Measurements from ENCODE around the gene RMC1. TPM values are rescaled to one million over a fixed set of nuclear protein-coding genes. Genes with fewer than 3 reads are reported as not detected.

The RMC1 gene
- total and polyA plus RNA-seq, 4 donors = 15.6 to 24.7 (median 20.8) TPM

DNA sequence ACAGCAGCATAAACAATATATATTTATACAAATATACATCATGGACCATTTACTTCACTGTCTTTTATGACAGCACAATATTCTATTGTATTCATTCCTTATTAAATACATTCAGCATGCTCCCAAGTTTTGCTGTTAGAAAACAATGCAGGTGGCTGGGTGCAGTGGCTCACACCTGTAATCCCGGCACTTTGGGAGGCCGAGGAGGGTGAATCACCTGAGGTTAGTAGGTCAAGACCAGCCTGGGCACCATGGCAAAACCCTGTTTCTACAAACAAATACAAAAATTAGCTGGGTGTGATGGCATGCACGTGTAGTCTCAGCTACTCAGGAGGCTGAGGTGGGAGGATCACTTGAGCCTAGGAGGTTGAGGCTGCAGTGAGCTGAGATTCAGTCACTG lies 44.0 kb downstream of the RMC1 start:
- Histone ChIP-seq H3K27me3 (ENCODE audit: control insufficient read depth in 4 of 4, insufficient read depth in 4 of 4, low read length in 3 of 4) (no peaks in the 10 kb centered on the region), H3K9me3 (ENCODE audit: control insufficient read depth in 4 of 4, low read length in 3 of 4) (no peaks in the 10 kb centered on the region), H3K4me3 (ENCODE audit: low read depth in 1 of 3, low read length in 3 of 3) (no peak overlapping the region), H3K9ac (ENCODE audit: low read depth in 1 of 2, low read length in 2 of 2) (no peak overlapping the region), H3K36me3 (ENCODE audit: control insufficient read depth in 4 of 4, insufficient read depth in 3 of 4, low read depth in 1 of 4, low read length in 3 of 4) (peaks cover 1 to 37% (median 28%) of the 10 kb centered on the region in 4 donors), H3K27ac (ENCODE audit: low read depth in 1 of 2, low read length in 2 of 2) (no peak overlapping the region), H3K4me1 (ENCODE audit: control insufficient read depth in 4 of 4, insufficient read depth in 4 of 4, low read length in 3 of 4) (peaks cover 2 to 5% (median 3%) of the 10 kb centered on the region in 4 donors)
- DNase-seq (ENCODE audit: low spot score) = no peak
- 62% methylated on average over 3 of the region's 3 CpGs for WGBS
- TF ChIP-seq RAD21 (IDR thresholded peaks at IDR 0.05) (no peak), YY1 (IDR thresholded peaks at IDR 0.05) (no peak), EGR1 (IDR thresholded peaks at IDR 0.05; ENCODE audit: low read depth in 2 of 2) (no peak), RXRA (IDR thresholded peaks at IDR 0.05) (peak in 1 of 2 donors; percentile 5)

DNA sequence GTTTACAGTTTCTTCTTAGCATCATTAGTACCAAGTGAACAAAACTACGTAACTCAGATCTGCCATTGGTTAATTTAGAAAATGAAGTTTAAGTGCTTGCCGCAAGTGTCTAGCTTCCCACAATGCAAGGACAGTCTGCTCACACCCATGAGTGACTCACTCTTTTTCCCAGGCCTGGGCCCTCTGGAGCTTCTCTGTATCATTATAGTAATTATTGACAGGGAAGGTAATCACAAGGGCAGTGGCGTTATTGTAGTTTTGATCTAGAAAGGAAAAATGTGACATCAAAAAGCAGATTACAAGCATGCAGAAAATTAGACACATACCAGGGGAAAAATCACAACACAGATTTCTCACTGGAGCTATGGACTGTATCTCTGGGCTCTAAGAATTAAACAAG lies 44.5 kb downstream of the RMC1 start:
- Histone ChIP-seq H3K4me1 (ENCODE audit: control insufficient read depth in 4 of 4, insufficient read depth in 4 of 4, low read length in 3 of 4) (peaks cover 2 to 5% (median 3%) of the 10 kb centered on the region in 4 donors), H3K27me3 (ENCODE audit: control insufficient read depth in 4 of 4, insufficient read depth in 4 of 4, low read length in 3 of 4) (no peaks in the 10 kb centered on the region), H3K4me3 (ENCODE audit: low read depth in 1 of 3, low read length in 3 of 3) (no peak overlapping the region), H3K9me3 (ENCODE audit: control insufficient read depth in 4 of 4, low read length in 3 of 4) (no peaks in the 10 kb centered on the region), H3K9ac (ENCODE audit: low read depth in 1 of 2, low read length in 2 of 2) (no peak overlapping the region), H3K27ac (ENCODE audit: low read depth in 1 of 2, low read length in 2 of 2) (no peak overlapping the region), H3K36me3 (ENCODE audit: control insufficient read depth in 4 of 4, insufficient read depth in 3 of 4, low read depth in 1 of 4, low read length in 3 of 4) (peaks cover 1 to 35% (median 28%) of the 10 kb centered on the region in 4 donors)
- 85% methylated on average over 3 of the region's 3 CpGs for WGBS
- TF ChIP-seq JUND (IDR thresholded peaks at IDR 0.05) (peak in 1 of 2 donors; percentile 13), HNF4A (conservative IDR thresholded peaks at IDR 0.05) (no peak)
- no peak for DNase-seq (ENCODE audit: low spot score)

DNA sequence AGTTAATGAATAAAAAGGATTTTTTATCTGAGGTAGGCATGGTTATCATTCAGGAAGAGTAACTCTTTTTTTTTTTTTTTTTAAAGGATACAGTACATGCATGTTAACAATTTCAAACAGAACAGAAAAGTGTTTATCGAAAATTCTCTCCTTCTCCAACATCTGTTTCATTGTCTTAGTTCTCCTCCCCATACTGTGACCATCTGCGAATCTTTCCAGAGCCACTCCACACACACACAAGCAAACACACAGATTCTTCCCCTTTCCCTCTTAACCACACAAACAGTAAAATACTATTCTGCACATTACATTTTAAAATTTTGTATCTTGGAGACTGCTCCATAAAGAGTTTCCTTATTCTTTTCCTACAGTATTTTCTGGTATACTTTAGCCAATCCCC lies 45.0 kb downstream of the RMC1 start:
- Histone ChIP-seq H3K9ac (ENCODE audit: low read depth in 1 of 2, low read length in 2 of 2) (no peak overlapping the region), H3K4me1 (ENCODE audit: control insufficient read depth in 4 of 4, insufficient read depth in 4 of 4, low read length in 3 of 4) (peaks cover 2 to 5% (median 3%) of the 10 kb centered on the region in 4 donors), H3K36me3 (ENCODE audit: control insufficient read depth in 4 of 4, insufficient read depth in 3 of 4, low read depth in 1 of 4, low read length in 3 of 4) (peaks cover 1 to 38% (median 30%) of the 10 kb centered on the region in 4 donors), H3K9me3 (ENCODE audit: control insufficient read depth in 4 of 4, low read length in 3 of 4) (no peaks in the 10 kb centered on the region), H3K27ac (ENCODE audit: low read depth in 1 of 2, low read length in 2 of 2) (no peak overlapping the region), H3K4me3 (ENCODE audit: low read depth in 1 of 3, low read length in 3 of 3) (no peak overlapping the region), H3K27me3 (ENCODE audit: control insufficient read depth in 4 of 4, insufficient read depth in 4 of 4, low read length in 3 of 4) (no peaks in the 10 kb centered on the region)
- WGBS = 88% methylated on average over 2 of the region's 2 CpGs
- DNase-seq (ENCODE audit: low spot score) = no peak
- TF ChIP-seq, protein P1, sequence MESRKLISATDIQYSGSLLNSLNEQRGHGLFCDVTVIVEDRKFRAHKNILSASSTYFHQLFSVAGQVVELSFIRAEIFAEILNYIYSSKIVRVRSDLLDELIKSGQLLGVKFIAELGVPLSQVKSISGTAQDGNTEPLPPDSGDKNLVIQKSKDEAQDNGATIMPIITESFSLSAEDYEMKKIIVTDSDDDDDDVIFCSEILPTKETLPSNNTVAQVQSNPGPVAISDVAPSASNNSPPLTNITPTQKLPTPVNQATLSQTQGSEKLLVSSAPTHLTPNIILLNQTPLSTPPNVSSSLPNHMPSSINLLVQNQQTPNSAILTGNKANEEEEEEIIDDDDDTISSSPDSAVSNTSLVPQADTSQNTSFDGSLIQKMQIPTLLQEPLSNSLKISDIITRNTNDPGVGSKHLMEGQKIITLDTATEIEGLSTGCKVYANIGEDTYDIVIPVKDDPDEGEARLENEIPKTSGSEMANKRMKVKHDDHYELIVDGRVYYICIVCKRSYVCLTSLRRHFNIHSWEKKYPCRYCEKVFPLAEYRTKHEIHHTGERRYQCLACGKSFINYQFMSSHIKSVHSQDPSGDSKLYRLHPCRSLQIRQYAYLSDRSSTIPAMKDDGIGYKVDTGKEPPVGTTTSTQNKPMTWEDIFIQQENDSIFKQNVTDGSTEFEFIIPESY (IDR thresholded peaks at IDR 0.05) = no peak

DNA sequence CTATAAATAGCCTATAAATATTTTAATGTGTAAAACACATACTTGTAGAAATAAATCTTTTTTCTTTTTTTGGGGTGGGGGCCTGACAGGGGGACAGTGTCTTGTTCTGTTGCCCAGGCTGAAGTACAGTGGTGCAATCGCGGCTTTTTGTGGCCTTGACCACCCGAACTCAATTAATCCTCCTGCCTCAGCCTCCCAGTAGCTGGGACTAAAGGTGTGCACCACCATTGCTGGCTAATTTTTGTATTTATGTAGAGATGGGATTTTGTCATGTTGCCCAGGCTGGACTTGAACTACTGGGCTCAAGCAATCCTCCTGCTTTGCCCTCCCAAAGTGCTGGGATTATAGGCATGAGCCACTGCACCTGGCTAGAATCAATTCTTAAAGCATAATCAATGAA lies 45.4 kb downstream of the RMC1 start:
- no peak for DNase-seq (ENCODE audit: low spot score)
- Histone ChIP-seq H3K36me3 (ENCODE audit: control insufficient read depth in 4 of 4, insufficient read depth in 3 of 4, low read depth in 1 of 4, low read length in 3 of 4) (peaks cover 3 to 38% (median 30%) of the 10 kb centered on the region in 4 donors), H3K27me3 (ENCODE audit: control insufficient read depth in 4 of 4, insufficient read depth in 4 of 4, low read length in 3 of 4) (no peaks in the 10 kb centered on the region), H3K4me3 (ENCODE audit: low read depth in 1 of 3, low read length in 3 of 3) (no peak overlapping the region), H3K9me3 (ENCODE audit: control insufficient read depth in 4 of 4, low read length in 3 of 4) (no peaks in the 10 kb centered on the region), H3K4me1 (ENCODE audit: control insufficient read depth in 4 of 4, insufficient read depth in 4 of 4, low read length in 3 of 4) (peaks cover 2 to 5% (median 3%) of the 10 kb centered on the region in 4 donors), H3K9ac (ENCODE audit: low read depth in 1 of 2, low read length in 2 of 2) (no peak overlapping the region), H3K27ac (ENCODE audit: low read depth in 1 of 2, low read length in 2 of 2) (no peak overlapping the region)
- 88% methylated on average over 3 of the region's 3 CpGs for WGBS
- TF ChIP-seq, protein P2, sequence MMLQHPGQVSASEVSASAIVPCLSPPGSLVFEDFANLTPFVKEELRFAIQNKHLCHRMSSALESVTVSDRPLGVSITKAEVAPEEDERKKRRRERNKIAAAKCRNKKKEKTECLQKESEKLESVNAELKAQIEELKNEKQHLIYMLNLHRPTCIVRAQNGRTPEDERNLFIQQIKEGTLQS (IDR thresholded peaks at IDR 0.05) = no peak
- no peak for TF ChIP-seq HNF4A (conservative IDR thresholded peaks at IDR 0.05)
- TF ChIP-seq JUND (IDR thresholded peaks at IDR 0.05) = no peak
- TF ChIP-seq, protein P3, sequence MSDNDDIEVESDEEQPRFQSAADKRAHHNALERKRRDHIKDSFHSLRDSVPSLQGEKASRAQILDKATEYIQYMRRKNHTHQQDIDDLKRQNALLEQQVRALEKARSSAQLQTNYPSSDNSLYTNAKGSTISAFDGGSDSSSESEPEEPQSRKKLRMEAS (IDR thresholded peaks at IDR 0.05) = no peak
- no peak for TF ChIP-seq FOXA2 (IDR thresholded peaks at IDR 0.05)
- TF ChIP-seq NR2F2 (IDR thresholded peaks at IDR 0.05) = no peak
- TF ChIP-seq FOXA1 (IDR thresholded peaks at IDR 0.05) = no peak
- no peak for TF ChIP-seq GABPA (IDR thresholded peaks at IDR 0.05 in 1 of 2, conservative IDR thresholded peaks at IDR 0.05 in 1 of 2)
